T-helper 17 cell (primary cell): ENCODE measurements around the gene WDR88. TPM values are rescaled to one million over a fixed set of nuclear protein-coding genes. Genes with fewer than 3 reads are reported as not detected.

Experiments
- ATAC-seq: fragments of 150-1000 bp; cut with Tn5 transposase; 2 replicates; pipeline ENCODE4 v1.10.0; 2021; ENCODE audit warnings: mild to moderate bottlenecking, moderate library complexity
- DNase-seq, 3 donors: peaks; one replicate each; pipeline versions ENCODE4 v3.0.0 to v3.0.0-alpha.2; 2020 to 2021
- H3K9me3 ChIP-seq: one replicate; pipeline ENCODE4 v1.7.0; 2013; ENCODE audit warnings: low read length, mild to moderate bottlenecking; ENCODE audit not compliant: control insufficient read depth, poor library complexity, severe bottlenecking
- H3K27ac Mint-ChIP-seq: one replicate; pipeline ENCODE4 v1.8.0; 2022; ENCODE audit warnings: mild to moderate bottlenecking, moderate library complexity, mixed read lengths
- H3K27me3 Mint-ChIP-seq: one replicate; pipeline ENCODE4 v1.8.0; 2022; ENCODE audit warnings: mixed read lengths
- H3K36me3 Mint-ChIP-seq: one replicate; pipeline ENCODE4 v1.8.0; 2022; ENCODE audit warnings: low read depth, mixed read lengths
- H3K4me1 Mint-ChIP-seq: one replicate; pipeline ENCODE4 v1.8.0; 2022; ENCODE audit warnings: mild to moderate bottlenecking, mixed read lengths
- H3K4me3 Mint-ChIP-seq: one replicate; pipeline ENCODE4 v1.8.0; 2022; ENCODE audit warnings: mild to moderate bottlenecking, moderate library complexity, mixed read lengths
- total RNA-seq, 4 donors: library from RNA in 2 of 4; stranded (reverse) in 2 of 4; gene quantifications; one replicate each; pipeline ENCODE4 v1.2.3 and lab custom pipeline; 2022 to 2026

The WDR88 gene
- total RNA-seq (not detected), total RNA-seq (lab: John Stamatoyannopoulos, UW) (0 reads per million in 2 donors)

DNA sequence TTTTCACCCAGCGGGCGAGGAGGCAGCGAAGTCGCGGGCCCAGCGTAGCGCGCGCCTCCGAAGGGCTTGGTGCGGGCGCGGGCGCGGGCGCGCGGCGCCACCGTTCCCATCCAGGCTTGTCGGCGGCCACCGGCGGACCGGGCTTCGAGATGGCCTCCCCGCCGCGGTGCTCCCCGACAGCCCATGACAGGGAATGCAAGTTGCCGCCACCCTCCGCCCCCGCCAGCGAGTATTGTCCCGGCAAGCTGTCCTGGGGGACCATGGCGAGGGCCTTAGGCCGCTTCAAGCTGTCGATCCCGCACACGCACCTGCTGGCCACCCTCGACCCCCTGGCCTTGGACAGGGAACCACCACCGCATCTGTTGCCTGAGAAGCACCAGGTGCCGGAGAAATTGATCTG, at the start of gene WDR88:
WDR88 (plus strand) TSS at position 94 of the 400 bp plus-strand sequence; CDS start at position 150, 56 bp downstream.
- Mint-ChIP-seq H3K27ac (no peak within 1 kb of the TSS), H3K36me3 (no peaks in the 10 kb centered on the region), H3K4me1 (no peaks in the 10 kb centered on the region), H3K4me3 (no peak within 1 kb of the TSS), H3K27me3 (no peaks in the 10 kb centered on the region)
- ATAC-seq = no peak
- no peak for DNase-seq
- no peaks in the 10 kb centered on the region for H3K9me3 ChIP-seq

- H3K9me3 ChIP-seq = no peaks in the 10 kb centered on the region
- peaks cover 5% of the 10 kb centered on the region for H3K36me3 Mint-ChIP-seq
- no peak overlapping the region for H3K27ac Mint-ChIP-seq
- no peaks in the 10 kb centered on the region for H3K27me3 Mint-ChIP-seq
- DNase-seq (no peak), ATAC-seq (no peak)
- H3K4me1 Mint-ChIP-seq = peaks cover 19% of the 10 kb centered on the region
- H3K4me3 Mint-ChIP-seq = no peak overlapping the region
Observed at GRCh38 chr19:33085570-33086128, 46.3 kb upstream of the WDR88 start.

DNA sequence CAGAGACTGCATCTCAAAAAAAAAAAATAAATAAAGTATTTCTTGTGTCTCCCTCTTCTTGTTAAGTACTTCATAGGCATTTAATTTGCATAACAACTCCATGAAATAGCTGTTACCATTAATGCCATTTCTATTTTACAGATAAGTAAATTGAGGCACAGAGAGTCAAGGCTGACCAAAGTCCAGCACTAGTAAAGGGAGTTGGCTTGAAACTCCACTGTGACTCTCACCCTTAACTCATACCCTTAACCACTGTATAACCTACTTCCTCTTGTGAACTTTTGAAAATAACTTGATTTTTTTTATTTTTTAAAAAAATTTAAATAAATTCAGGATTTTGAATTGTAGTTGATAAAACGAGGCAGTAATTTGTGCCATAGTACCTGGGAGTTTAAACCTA, 45.0 kb upstream of the WDR88 start:
- no peaks in the 10 kb centered on the region for H3K9me3 ChIP-seq
- Mint-ChIP-seq H3K27me3 (no peaks in the 10 kb centered on the region), H3K36me3 (no peaks in the 10 kb centered on the region), H3K4me3 (no peak overlapping the region), H3K4me1 (peaks cover 7% of the 10 kb centered on the region), H3K27ac (no peak overlapping the region)
- ATAC-seq (no peak), DNase-seq (no peak)

- no peaks in the 10 kb centered on the region for H3K9me3 ChIP-seq
- ATAC-seq (no peak), DNase-seq (no peak)
- Mint-ChIP-seq H3K4me3 (no peak overlapping the region), H3K27ac (no peak overlapping the region), H3K4me1 (peaks cover 7% of the 10 kb centered on the region), H3K36me3 (no peaks in the 10 kb centered on the region), H3K27me3 (no peaks in the 10 kb centered on the region)
Observed at GRCh38 chr19:33089010-33089409, 42.9 kb upstream of the WDR88 start.

DNA sequence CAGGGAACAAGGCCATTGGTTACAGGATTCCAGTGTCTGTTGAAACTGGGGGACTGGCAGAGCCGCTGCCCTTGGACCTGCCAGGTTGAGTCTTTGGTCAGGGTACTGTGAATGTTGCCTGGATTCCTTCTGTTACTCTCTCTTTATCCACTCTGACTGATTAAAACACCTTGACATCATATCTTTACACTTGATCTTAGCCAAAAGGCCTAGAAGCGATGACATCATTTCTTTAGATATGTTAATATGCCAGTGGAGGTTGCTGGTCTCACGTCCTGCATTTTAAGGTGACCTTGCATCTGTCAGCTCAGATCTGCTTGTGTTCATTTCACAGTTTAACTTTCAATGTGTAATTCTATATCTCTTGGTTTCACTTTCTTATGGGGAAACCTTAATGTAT, 41.7 kb upstream of the WDR88 start:
- H3K9me3 ChIP-seq = no peaks in the 10 kb centered on the region
- H3K27ac Mint-ChIP-seq = no peak overlapping the region
- H3K4me3 Mint-ChIP-seq = no peak overlapping the region
- no peak for DNase-seq
- ATAC-seq = no peak
- peaks cover 7% of the 10 kb centered on the region for H3K4me1 Mint-ChIP-seq
- no peaks in the 10 kb centered on the region for H3K36me3 Mint-ChIP-seq
- H3K27me3 Mint-ChIP-seq = no peaks in the 10 kb centered on the region

DNA sequence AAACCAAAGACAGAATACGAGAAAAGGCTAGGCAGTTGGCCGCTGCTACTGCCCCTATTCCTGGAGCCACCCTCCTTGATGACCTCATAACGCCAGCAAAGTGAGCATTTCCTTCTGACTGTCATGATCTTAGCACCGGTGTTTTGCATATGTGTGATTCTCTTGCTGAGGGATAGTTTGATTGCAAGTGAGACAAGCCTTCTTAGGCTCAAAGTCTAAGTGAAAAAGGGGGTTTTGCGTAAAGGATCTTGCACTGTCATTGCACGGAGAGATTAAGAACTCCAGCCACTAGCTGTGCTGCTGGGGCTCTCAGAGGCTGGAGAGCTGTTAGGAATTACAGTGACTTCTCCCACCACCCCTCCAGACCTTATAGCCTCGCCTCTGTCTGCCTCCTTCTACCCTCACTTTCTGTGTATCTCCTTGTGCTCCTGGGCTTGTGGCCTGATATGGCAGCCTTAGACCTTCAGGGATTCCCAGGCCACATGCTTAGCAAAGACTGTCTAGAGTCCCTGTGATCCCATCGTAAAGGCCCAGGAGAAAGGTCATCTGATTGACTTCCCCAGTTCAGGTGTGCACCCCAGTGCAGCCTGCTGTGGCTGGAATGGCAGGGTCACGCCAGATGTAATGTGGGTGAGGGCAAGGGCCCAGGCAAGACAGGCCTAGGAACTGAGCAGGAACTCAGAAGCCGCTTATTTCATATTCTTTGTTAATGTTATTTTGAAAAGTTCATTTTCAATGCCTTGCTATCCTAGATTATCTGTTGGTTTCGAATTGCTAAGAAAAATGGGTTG, 38.3 kb upstream of the WDR88 start:
- Mint-ChIP-seq H3K36me3 (peaks cover 6% of the 10 kb centered on the region), H3K27ac (no peak overlapping the region), H3K4me3 (no peak overlapping the region), H3K27me3 (no peaks in the 10 kb centered on the region), H3K4me1 (peaks cover 7% of the 10 kb centered on the region)
- no peak for DNase-seq
- ATAC-seq = no peak
- H3K9me3 ChIP-seq = no peaks in the 10 kb centered on the region

DNA sequence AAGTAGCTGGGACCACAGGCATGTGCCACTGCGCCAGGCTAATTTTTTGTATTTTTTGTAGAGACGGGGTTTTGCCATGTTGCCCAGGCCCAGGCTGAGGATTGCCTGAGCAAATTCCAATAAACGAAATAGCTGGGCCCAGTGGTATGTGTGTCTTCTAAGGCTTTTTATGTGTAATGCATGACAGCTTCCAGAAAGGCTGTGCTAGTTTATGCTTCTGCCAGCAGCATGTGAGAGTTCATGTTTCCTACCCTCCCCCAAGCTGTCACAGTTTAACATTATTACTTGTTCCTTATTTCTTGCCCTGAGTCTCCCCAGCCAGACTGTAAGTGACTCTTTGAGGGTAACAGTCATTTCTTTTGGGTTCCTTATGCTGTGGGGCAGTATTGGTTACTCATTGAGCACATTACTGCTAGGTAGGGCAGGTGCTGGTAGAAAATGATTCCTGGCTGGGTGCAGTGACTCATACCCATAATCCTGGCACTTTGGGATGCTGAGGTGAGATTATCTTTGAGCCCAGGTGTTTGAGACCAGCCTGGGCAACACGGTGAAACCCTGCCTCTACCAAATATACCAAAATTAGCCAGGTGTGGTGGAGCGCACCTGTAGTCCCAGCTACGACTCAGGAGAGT, 37.4 kb upstream of the WDR88 start:
- ATAC-seq = no peak
- Mint-ChIP-seq H3K36me3 (peaks cover 6% of the 10 kb centered on the region), H3K4me3 (no peak overlapping the region)

GRCh38 chr19:33096005-33096404, 35.9 kb upstream of the WDR88 start:
- H3K9me3 ChIP-seq = no peaks in the 10 kb centered on the region
- no peak overlapping the region for H3K27ac Mint-ChIP-seq
- ATAC-seq (no peak), DNase-seq (no peak)
- peaks cover 6% of the 10 kb centered on the region for H3K36me3 Mint-ChIP-seq
- no peak overlapping the region for H3K4me3 Mint-ChIP-seq
- H3K27me3 Mint-ChIP-seq = no peaks in the 10 kb centered on the region
- peaks cover 6% of the 10 kb centered on the region for H3K4me1 Mint-ChIP-seq

More for the DNA sequence above, 37.4 kb upstream of the WDR88 start:
- H3K9me3 ChIP-seq = no peaks in the 10 kb centered on the region
- Mint-ChIP-seq H3K4me1 (peaks cover 5% of the 10 kb centered on the region), H3K27me3 (no peaks in the 10 kb centered on the region), H3K27ac (no peak overlapping the region)
- no peak for DNase-seq

DNA sequence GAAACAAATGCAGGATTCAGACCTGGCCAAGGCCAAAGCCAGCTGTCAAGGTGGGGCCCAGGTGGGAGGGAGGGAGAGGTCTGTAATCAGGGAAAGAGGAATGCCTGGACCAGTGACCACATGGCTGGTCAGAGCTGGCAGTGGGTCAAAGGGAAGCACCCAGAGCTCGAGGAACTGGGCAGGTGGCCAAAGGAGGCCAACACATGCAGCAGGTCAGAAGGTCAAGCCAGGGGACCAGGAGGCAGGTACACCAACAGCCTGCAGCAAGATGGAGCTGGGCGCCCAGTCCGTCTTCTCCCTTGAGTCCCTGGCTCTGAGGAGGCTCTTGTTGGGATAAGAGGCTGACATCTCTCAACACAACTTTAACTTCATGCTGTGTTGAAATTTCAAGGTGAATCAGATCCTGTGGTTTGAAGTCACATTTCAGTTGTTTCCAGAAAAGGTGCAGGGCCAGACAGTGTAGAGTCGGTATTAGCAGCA, 33.8 kb upstream of the WDR88 start:
- H3K27me3 Mint-ChIP-seq = no peaks in the 10 kb centered on the region
- no peaks in the 10 kb centered on the region for H3K9me3 ChIP-seq
- H3K36me3 Mint-ChIP-seq = peaks cover 10% of the 10 kb centered on the region
- no peak for ATAC-seq
- H3K4me1 Mint-ChIP-seq = peaks cover 7% of the 10 kb centered on the region
- H3K4me3 Mint-ChIP-seq = no peak overlapping the region
- no peak for DNase-seq
- H3K27ac Mint-ChIP-seq = peak overlapping the region; percentile 70

DNA sequence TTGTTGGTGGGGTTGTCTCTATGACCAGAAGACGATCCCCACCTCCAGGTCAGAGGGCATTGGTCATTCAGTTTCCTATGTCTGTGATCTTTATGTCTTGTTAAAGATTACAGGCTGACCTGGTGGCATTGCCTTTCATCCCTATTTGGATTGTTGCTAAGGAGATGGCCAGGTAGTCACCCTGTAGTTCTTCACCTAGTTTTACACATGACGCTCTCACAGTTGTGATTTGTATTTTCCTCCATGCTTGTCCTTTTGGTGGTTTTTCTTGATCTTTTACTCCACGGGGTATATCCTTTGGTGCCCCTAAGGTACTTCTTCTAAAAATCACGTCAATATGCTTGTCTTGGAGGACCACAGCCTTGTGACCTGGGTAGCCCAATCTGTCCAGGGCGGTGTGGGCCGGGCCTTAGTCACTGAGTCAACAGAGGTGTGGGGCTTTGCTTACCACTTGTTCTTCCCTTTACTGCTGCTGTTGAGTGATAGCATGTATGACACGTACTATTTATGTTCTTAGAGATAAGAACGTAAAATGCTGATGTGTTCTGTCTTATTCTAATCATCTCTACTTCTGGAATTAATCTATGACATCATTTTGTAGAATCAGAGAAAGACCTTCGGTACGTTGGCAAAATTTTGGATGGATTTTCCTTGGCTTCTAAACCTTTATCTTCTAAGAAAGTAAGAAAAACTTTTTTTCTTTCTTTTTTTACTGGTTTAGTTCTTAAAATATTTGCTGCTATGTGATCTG, 30.8 kb upstream of the WDR88 start:
- H3K9me3 ChIP-seq = no peaks in the 10 kb centered on the region
- no peak for DNase-seq
- peaks cover 10% of the 10 kb centered on the region for H3K36me3 Mint-ChIP-seq
- ATAC-seq = no peak
- no peak overlapping the region for H3K27ac Mint-ChIP-seq
- H3K4me3 Mint-ChIP-seq = no peak overlapping the region
- peaks cover 9% of the 10 kb centered on the region for H3K4me1 Mint-ChIP-seq
- H3K27me3 Mint-ChIP-seq = no peaks in the 10 kb centered on the region

- Mint-ChIP-seq H3K36me3 (peaks cover 6% of the 10 kb centered on the region), H3K27ac (no peak overlapping the region), H3K4me3 (no peak overlapping the region), H3K4me1 (peaks cover 6% of the 10 kb centered on the region), H3K27me3 (no peaks in the 10 kb centered on the region)
- ATAC-seq = no peak
- DNase-seq = no peak
- no peaks in the 10 kb centered on the region for H3K9me3 ChIP-seq
Observed at GRCh38 chr19:33102893-33103292, 29.0 kb upstream of the WDR88 start.

- H3K4me1 Mint-ChIP-seq = peaks cover 5% of the 10 kb centered on the region
- no peak overlapping the region for H3K4me3 Mint-ChIP-seq
- no peak overlapping the region for H3K27ac Mint-ChIP-seq
- peaks cover 10% of the 10 kb centered on the region for H3K36me3 Mint-ChIP-seq
- ATAC-seq (no peak), DNase-seq (no peak)
- H3K27me3 Mint-ChIP-seq = no peaks in the 10 kb centered on the region
- no peaks in the 10 kb centered on the region for H3K9me3 ChIP-seq
Observed at GRCh38 chr19:33108161-33108560, 23.8 kb upstream of the WDR88 start.
